HCT116 (cell line): ENCODE results near the gene WWOX. TPM values are rescaled to one million over a fixed set of nuclear protein-coding genes. Genes with fewer than 3 reads are reported as not detected.

ENCODE experiments used
- ATAC-seq: fragments of 200-7000 bp; cut with Tn5 transposase; 2 replicates; pipeline ENCODE4 v1.9.1; 2020; ENCODE audit warnings: mild to moderate bottlenecking, moderate library complexity
- BruUV-seq: library from RNA; stranded (reverse); fragments of 400-500 nt; replicated peaks from 2 replicates; lab custom pipeline; 2021; lab: Mats Ljungman, UMichigan
- CTCF ChIA-PET: fragments of 300-600 bp; sonication (Branson Sonifier 250); formaldehyde crosslinking; loops from one replicate; lab custom pipeline; 2021; ENCODE audit warnings: antibody characterized with exemption; lab: Charles Lee
- POLR2A ChIA-PET: fragments of 300-600, 350-600 bp; sonication (Branson Sonifier 250); formaldehyde crosslinking; loops from one replicate; lab custom pipeline; 2021; ENCODE audit warnings: antibody characterized with exemption; lab: Charles Lee
- RAD21 ChIA-PET, 2 experiments: fragments of 300-600 bp; sonication (Branson Sonifier 250); formaldehyde crosslinking; loops; one replicate each; lab custom pipeline; 2023; ENCODE audit warnings: low total read pairs in 2 of 2; ENCODE audit not compliant: uncharacterized antibody in 2 of 2, unreplicated experiment in 2 of 2, low non-redundant PET in 1 of 2; lab: Charles Lee
- DNase-seq: peaks from one replicate; pipeline ENCODE4 v3.0.0-alpha.2; 2010; ENCODE audit warnings: low read depth, low spot score
- H2AFZ ChIP-seq: fragments of 200-600 bp; shearing (Covaris generic), sonication (generic); 2 replicates; pipeline ENCODE4 v1.6.1; 2017; ENCODE audit warnings: low read depth, mixed run types, mixed read lengths, antibody characterized with exemption, low read length; ENCODE audit not compliant: poor library complexity, severe bottlenecking
- H3K27ac ChIP-seq: 2 replicates; pipeline ENCODE4 v1.5.1; 2012; ENCODE audit warnings: low read depth, low read length
- H3K27me3 ChIP-seq: fragments of 200-600 bp; sonication (generic); 2 replicates; pipeline ENCODE4 v1.6.1; 2016; ENCODE audit warnings: mixed run types, low read length, mixed read lengths; ENCODE audit not compliant: insufficient read depth
- H3K36me3 ChIP-seq, 2 experiments: fragments of 200-500 bp in 1 of 2; fragments of 200-600 bp in 1 of 2; sonication (Bioruptor generic) in 1 of 2; sonication (generic) in 1 of 2; 2 replicates each; pipeline versions ENCODE4 v1.5.1 to v1.6.1; 2014 to 2016; ENCODE audit warnings: low read length in 2 of 2, inconsistent platforms in 1 of 2, mixed read lengths in 1 of 2, mixed run types in 1 of 2; ENCODE audit not compliant: insufficient read depth in 2 of 2, control insufficient read depth in 1 of 2
- H3K4me1 ChIP-seq, 2 experiments: fragments of 200-600 bp in 1 of 2; sonication (generic) in 1 of 2; 2 replicates each; pipeline versions ENCODE4 v1.5.1 to v1.6.1; 2012 to 2017; ENCODE audit warnings: low read length in 2 of 2, inconsistent platforms in 1 of 2, mild to moderate bottlenecking in 1 of 2, mixed read lengths in 1 of 2, mixed run types in 1 of 2, moderate library complexity in 1 of 2; ENCODE audit not compliant: insufficient read depth in 2 of 2, control insufficient read depth in 1 of 2
- H3K4me2 ChIP-seq: fragments of 200-600 bp; sonication (generic); 2 replicates; pipeline ENCODE4 v1.6.1; 2017; ENCODE audit warnings: mixed run types, low read length, mixed read lengths
- H3K4me3 ChIP-seq, 2 experiments: fragments of 200-600 bp in 1 of 2; sonication (generic) in 1 of 2; replicated peaks in 1 of 2; 2 replicates each; pipeline ENCODE4 v1.5.1; 2011 to 2016; ENCODE audit warnings: low read length in 2 of 2, control low read depth in 1 of 2, low read depth in 1 of 2, mild to moderate bottlenecking in 1 of 2, mixed read lengths in 1 of 2, mixed run types in 1 of 2
- H3K79me2 ChIP-seq: fragments of 200-600 bp; sonication (generic); 2 replicates; pipeline ENCODE4 v1.6.1; 2017; ENCODE audit warnings: mild to moderate bottlenecking, mixed run types, low read length, moderate library complexity, mixed read lengths; ENCODE audit not compliant: insufficient read depth
- H3K9ac ChIP-seq: fragments of 200-600 bp; sonication (generic); 2 replicates; pipeline ENCODE4 v1.6.1; 2016; ENCODE audit warnings: low read length, mixed read lengths
- H3K9me2 ChIP-seq: fragments of 200-600 bp; sonication (generic), shearing (Covaris generic); 2 replicates; pipeline ENCODE4 v1.6.1; 2017; ENCODE audit warnings: mixed run types, mild to moderate bottlenecking, moderate library complexity; ENCODE audit not compliant: insufficient read depth
- H3K9me3 ChIP-seq, 2 experiments: fragments of 200-500 bp in 1 of 2; fragments of 200-600 bp in 1 of 2; sonication (Bioruptor generic) in 1 of 2; sonication (generic) in 1 of 2; 2 replicates each; pipeline ENCODE4 v1.6.1; 2014 to 2017; ENCODE audit warnings: low read length in 2 of 2, mixed read lengths in 2 of 2, inconsistent platforms in 1 of 2, low read depth in 1 of 2, mild to moderate bottlenecking in 1 of 2, mixed run types in 1 of 2, moderate library complexity in 1 of 2; ENCODE audit not compliant: control insufficient read depth in 1 of 2, insufficient read depth in 1 of 2
- H4K20me1 ChIP-seq: fragments of 200-600 bp; sonication (generic), shearing (Covaris generic); 2 replicates; pipeline ENCODE4 v1.6.1; 2017; ENCODE audit warnings: mixed run types, mild to moderate bottlenecking, moderate library complexity; ENCODE audit not compliant: insufficient read depth
- ATF3 ChIP-seq: IDR thresholded peaks from 2 replicates; pipeline ENCODE4 v1.6.1; 2012
- CBX3 ChIP-seq: IDR thresholded peaks from 2 replicates; pipeline ENCODE4 v1.6.1; 2012; ENCODE audit warnings: low read depth
- EGR1 ChIP-seq: IDR thresholded peaks from 2 replicates; pipeline ENCODE4 v1.6.1; 2012; ENCODE audit warnings: low read depth
- ELF1 ChIP-seq: IDR thresholded peaks from 2 replicates; pipeline ENCODE4 v1.6.1; 2012; ENCODE audit warnings: low read depth, borderline replicate concordance
- EZH2 ChIP-seq: fragments of 200-600 bp; sonication (generic); IDR thresholded peaks from 2 replicates; pipeline ENCODE4 v1.6.1; 2017; ENCODE audit warnings: antibody characterized with exemption, mixed run types
- EZH2phosphoT487 ChIP-seq: fragments of 200-600 bp; IDR thresholded peaks from 2 replicates; pipeline ENCODE4 v1.6.1; 2018; ENCODE audit warnings: antibody characterized with exemption, borderline replicate concordance
- FOSL1 ChIP-seq: IDR thresholded peaks from 2 replicates; pipeline ENCODE4 v1.6.1; 2012; ENCODE audit warnings: low read depth
- JUND ChIP-seq: IDR thresholded peaks from 2 replicates; pipeline ENCODE4 v1.6.1; 2012
- MAX ChIP-seq: IDR thresholded peaks from 2 replicates; pipeline ENCODE4 v1.6.1; 2012
- POLR2AphosphoS5 ChIP-seq: IDR thresholded peaks from 2 replicates; pipeline ENCODE4 v1.6.1; 2011; ENCODE audit warnings: mild to moderate bottlenecking, low read depth, low read length, moderate library complexity
- RAD21 ChIP-seq: IDR thresholded peaks from 2 replicates; pipeline ENCODE4 v1.6.1; 2012; ENCODE audit warnings: low read depth, mild to moderate bottlenecking
- SIN3A ChIP-seq: IDR thresholded peaks from 2 replicates; pipeline ENCODE4 v1.6.1; 2012; ENCODE audit warnings: low read depth
- SP1 ChIP-seq: IDR thresholded peaks from 2 replicates; pipeline ENCODE4 v1.6.1; 2012; ENCODE audit warnings: low read depth
- ZBTB33 ChIP-seq: IDR thresholded peaks from 2 replicates; pipeline ENCODE4 v1.6.1; 2011; ENCODE audit warnings: mild to moderate bottlenecking, low read length, moderate library complexity; ENCODE audit not compliant: insufficient replicate concordance; ENCODE audit errors: extremely low read depth
- ZFX ChIP-seq: fragments of 450-650 bp; IDR thresholded peaks from 2 replicates; pipeline ENCODE4 v1.6.1; 2017
- intact Hi-C: fragments of 100-400 bp; cut with micrococcal nuclease; formaldehyde crosslinking; loops from 2 replicates; pipeline ENCODE4 v1.10.0; 2022
- total RNA-seq: library from RNA; stranded (reverse); gene quantifications from one replicate; pipeline ENCODE4 v1.2.1, GENCODE V29; 2021; ENCODE audit not compliant: unreplicated experiment

WWOX gene
- total RNA-seq, 1 experiment from 2014 or later = 13.7 TPM

GRCh38 chr16:79201436-79201835 is 1102.0 kb downstream of the WWOX start:
- no peak for DNase-seq
- Histone ChIP-seq H3K4me1 (no peaks in the 10 kb centered on the region), H3K27me3 (no peaks in the 10 kb centered on the region), H4K20me1 (no peaks in the 10 kb centered on the region), H3K79me2 (no peaks in the 10 kb centered on the region), H3K9me2 (no peaks in the 10 kb centered on the region), H2AFZ (no peak overlapping the region), H3K4me3 (no peak overlapping the region), H3K27ac (no peak overlapping the region), H3K9me3 (peaks cover 5 to 11% of the 10 kb centered on the region in 2 experiments; a peak in 2 of 4 replicates), H3K9ac (no peak overlapping the region), H3K4me2 (no peak overlapping the region), H3K36me3 (no peaks in the 10 kb centered on the region)
- ChIA-PET CTCF (no interaction called here), POLR2A (no interaction called here), RAD21 (no interaction called here)
- no peak for ATAC-seq
- no TSS peak for BruUV-seq
- intact Hi-C loops = no loop called here
- TF ChIP-seq MAX = no peak
- TF ChIP-seq ELF1 = no peak
- TF ChIP-seq SP1 = no peak
- TF ChIP-seq EZH2phosphoT487 = no peak
- TF ChIP-seq ZFX = no peak
- no peak for TF ChIP-seq EZH2
- no peak for TF ChIP-seq RAD21
- TF ChIP-seq POLR2AphosphoS5 = no peak
- TF ChIP-seq CBX3 = no peak
- no peak for TF ChIP-seq EGR1
- no peak for TF ChIP-seq FOSL1
- no peak for TF ChIP-seq ZBTB33
- TF ChIP-seq ATF3 = no peak
- TF ChIP-seq JUND = no peak
- TF ChIP-seq SIN3A = no peak
